HepG2 (cell line): ENCODE results near the gene VPS29. TPM values are rescaled to one million over a fixed set of nuclear protein-coding genes. Genes with fewer than 3 reads are reported as not detected.

Experiments
- AFF4 ChIP-seq: sonication (generic); formaldehyde crosslinking; IDR thresholded peaks from 2 replicates; pipeline ENCODE4 v1.4.0; 2020; ENCODE audit warnings: missing genetic modification reagents
- BHLHE40 ChIP-seq: IDR thresholded peaks from 2 replicates; pipeline ENCODE4 v1.6.1; 2011; ENCODE audit warnings: low read length, improper control_type of control experiment
- CTCF ChIP-seq: sonication (generic); formaldehyde crosslinking; IDR thresholded peaks from 2 replicates; pipeline ENCODE4 v1.5.0; 2020; ENCODE audit warnings: mild to moderate bottlenecking, missing genetic modification reagents, moderate library complexity
- DBP ChIP-seq: sonication (generic); formaldehyde crosslinking; IDR thresholded peaks from 2 replicates; pipeline ENCODE4 v1.4.0; 2020; ENCODE audit warnings: missing genetic modification reagents; ENCODE audit errors: not compliant biosample characterization
- GABPB1 ChIP-seq: IDR thresholded peaks from 2 replicates; pipeline ENCODE4 v1.6.1; 2016; ENCODE audit warnings: mild to moderate bottlenecking, missing genetic modification reagents, moderate library complexity, missing compliant biosample characterization
- HDAC2 ChIP-seq: sonication (generic); formaldehyde crosslinking; IDR thresholded peaks from 2 replicates; pipeline ENCODE4 v1.4.0; 2020; ENCODE audit warnings: missing genetic modification reagents
- HOXD1 ChIP-seq: sonication (generic); formaldehyde crosslinking; IDR thresholded peaks from 2 replicates; pipeline ENCODE4 v1.5.0; 2020; ENCODE audit warnings: missing genetic modification reagents
- NCOA2 ChIP-seq: sonication (generic); formaldehyde crosslinking; IDR thresholded peaks from 2 replicates; pipeline ENCODE4 v1.8.0; 2022; ENCODE audit warnings: inconsistent platforms
- RFXAP ChIP-seq: sonication (generic); formaldehyde crosslinking; IDR thresholded peaks from 2 replicates; pipeline ENCODE4 v1.4.0; 2020; ENCODE audit warnings: missing genetic modification reagents, borderline replicate concordance
- SALL2 ChIP-seq: sonication (generic); formaldehyde crosslinking; IDR thresholded peaks from 2 replicates; pipeline ENCODE4 v1.8.1; 2023; ENCODE audit warnings: mild to moderate bottlenecking, missing genetic modification reagents, inconsistent platforms
- SMAD3 ChIP-seq: sonication (generic); formaldehyde crosslinking; IDR thresholded peaks from 2 replicates; pipeline ENCODE4 v1.4.0; 2020; ENCODE audit warnings: missing genetic modification reagents
- ZNF235 ChIP-seq: sonication (generic); formaldehyde crosslinking; IDR thresholded peaks from 2 replicates; pipeline ENCODE4 v1.8.1; 2023; ENCODE audit warnings: mild to moderate bottlenecking, missing genetic modification reagents, borderline replicate concordance
- ZNF34 ChIP-seq: sonication (generic); formaldehyde crosslinking; IDR thresholded peaks from 2 replicates; pipeline ENCODE4 v1.4.0; 2020; ENCODE audit warnings: mild to moderate bottlenecking, missing genetic modification reagents, borderline replicate concordance
- ZNF350 ChIP-seq: sonication (generic); formaldehyde crosslinking; IDR thresholded peaks from 2 replicates; pipeline ENCODE4 v1.4.0; 2020; ENCODE audit warnings: mild to moderate bottlenecking, low read depth, missing genetic modification reagents, borderline replicate concordance
- ZNF354B ChIP-seq: sonication (generic); formaldehyde crosslinking; IDR thresholded peaks from 2 replicates; pipeline ENCODE4 v1.8.0; 2022; ENCODE audit warnings: mild to moderate bottlenecking, missing genetic modification reagents
- ZNF557 ChIP-seq: sonication (generic); formaldehyde crosslinking; IDR thresholded peaks from 2 replicates; pipeline ENCODE4 v1.4.0; 2020; ENCODE audit warnings: missing genetic modification reagents
- ZNF614 ChIP-seq: IDR thresholded peaks from 2 replicates; pipeline ENCODE4 v1.6.1; 2018; ENCODE audit warnings: missing biosample characterization, missing genetic modification reagents, inconsistent platforms, borderline replicate concordance
- ZNF749 ChIP-seq: sonication (generic); formaldehyde crosslinking; IDR thresholded peaks from 2 replicates; pipeline ENCODE4 v1.8.0; 2022; ENCODE audit warnings: mild to moderate bottlenecking, missing genetic modification reagents, moderate library complexity, borderline replicate concordance
- ZNF75D ChIP-seq: sonication (generic); formaldehyde crosslinking; IDR thresholded peaks from 2 replicates; pipeline ENCODE4 v1.8.1; 2023; ENCODE audit warnings: missing genetic modification reagents, mild to moderate bottlenecking, borderline replicate concordance
- polyA plus RNA-seq, 8 experiments: library from polyadenylated mRNA; depleted of rRNA in 3 of 8; stranded (reverse) in 7 of 8; unstranded in 1 of 8; fragments of >200 nt; fragmentation: Illumina TruSeq in 4 of 8; extraction: Trizol in 4 of 8; gene quantifications; 2 replicates each; pipeline versions ENCODE4 v1.2.1 to v1.2.3, GENCODE V29; 2011 to 2016; ENCODE audit warnings: low read depth in 4 of 8, missing spikeins in 1 of 8, mixed read lengths in 1 of 8; ENCODE audit not compliant: insufficient read depth in 1 of 8
- total RNA-seq, 5 experiments: library from RNA; depleted of rRNA; stranded (reverse); fragments of >200 nt; fragmentation: Illumina TruSeq; extraction: Trizol; gene quantifications; 2 replicates each; pipeline ENCODE4 v1.2.3, GENCODE V29; 2016; ENCODE audit warnings: low read depth in 1 of 5
- TF ChIP-seq, protein P1 (sequence below): sonication (generic); formaldehyde crosslinking; IDR thresholded peaks from 2 replicates; pipeline ENCODE4 v1.8.0; 2022; ENCODE audit warnings: mild to moderate bottlenecking, missing genetic modification reagents; ENCODE audit not compliant: insufficient replicate concordance

The VPS29 gene
- total and polyA plus RNA-seq, 2 of the 13 experiments (the other 11 are each of a cell fraction or from before 2014, with no cell fraction given), result 107 to 114 TPM

GRCh38 chr12:110501752-110502738 lies at the start of gene VPS29, which contains the start of gene RAD9B (continued):
- TF ChIP-seq, protein P1, sequence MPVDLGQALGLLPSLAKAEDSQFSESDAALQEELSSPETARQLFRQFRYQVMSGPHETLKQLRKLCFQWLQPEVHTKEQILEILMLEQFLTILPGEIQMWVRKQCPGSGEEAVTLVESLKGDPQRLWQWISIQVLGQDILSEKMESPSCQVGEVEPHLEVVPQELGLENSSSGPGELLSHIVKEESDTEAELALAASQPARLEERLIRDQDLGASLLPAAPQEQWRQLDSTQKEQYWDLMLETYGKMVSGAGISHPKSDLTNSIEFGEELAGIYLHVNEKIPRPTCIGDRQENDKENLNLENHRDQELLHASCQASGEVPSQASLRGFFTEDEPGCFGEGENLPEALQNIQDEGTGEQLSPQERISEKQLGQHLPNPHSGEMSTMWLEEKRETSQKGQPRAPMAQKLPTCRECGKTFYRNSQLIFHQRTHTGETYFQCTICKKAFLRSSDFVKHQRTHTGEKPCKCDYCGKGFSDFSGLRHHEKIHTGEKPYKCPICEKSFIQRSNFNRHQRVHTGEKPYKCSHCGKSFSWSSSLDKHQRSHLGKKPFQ, result peak; percentile 87
- TF ChIP-seq HOXD1 (CRISPR knock-in tag) (peak; percentile 66), ZNF354B (CRISPR knock-in tag) (0 out of 2 replicates have a peak, but pooled peaks have one; percentile 42), DBP (CRISPR knock-in tag) (no peak), ZNF614 (CRISPR knock-in tag) (peak; percentile 83; the same call in 1 of the 2 replicates), BHLHE40 (peak; percentile 73), GABPB1 (CRISPR knock-in tag) (peak; percentile 82), ZNF749 (CRISPR knock-in tag) (peak; percentile 94), HDAC2 (CRISPR knock-in tag) (peak; percentile 80; the same call in 1 of the 2 replicates), SMAD3 (CRISPR knock-in tag) (peak; percentile 85), ZNF557 (CRISPR knock-in tag) (peak; percentile 97), AFF4 (CRISPR knock-in tag) (no peak), NCOA2 (peak; percentile 53; the same call in 1 of the 2 replicates), CTCF (CRISPR knock-in tag) (no peak; the same call in 1 of the 2 replicates), ZNF75D (CRISPR knock-in tag) (peak; percentile 95; the same call in 1 of the 2 replicates), ZNF235 (CRISPR knock-in tag) (peak; percentile 84; the same call in 1 of the 2 replicates), ZNF350 (CRISPR knock-in tag) (peak; percentile 93), ZNF34 (peak; percentile 84; the same call in 1 of the 2 replicates), SALL2 (CRISPR knock-in tag) (peak; percentile 77; the same call in 1 of the 2 replicates), RFXAP (CRISPR knock-in tag) (peak; percentile 89; the same call in 1 of the 2 replicates)
